GM12878 (cell line): ENCODE data around the gene RNF112. TPM values are rescaled to one million over a fixed set of nuclear protein-coding genes. Genes with fewer than 3 reads are reported as not detected.

Source experiments
- BCLAF1 ChIP-seq: fragments of 450-650 bp; IDR thresholded peaks from 2 replicates; pipeline ENCODE4 v1.6.1; 2017; ENCODE audit warnings: antibody characterized with exemption, mild to moderate bottlenecking, moderate library complexity
- CBX5 ChIP-seq: sonication (generic); IDR thresholded peaks from 2 replicates; pipeline ENCODE4 v1.6.1; 2016; ENCODE audit warnings: low read depth, moderate library complexity, mild to moderate bottlenecking, inconsistent platforms
- CEBPB ChIP-seq, 2 experiments: fragments of 150-350 bp in 1 of 2; IDR thresholded peaks; 2 replicates each; pipeline ENCODE4 v1.6.1; 2012 to 2014; ENCODE audit warnings: low read depth in 2 of 2, low read length in 2 of 2, borderline replicate concordance in 1 of 2, inconsistent platforms in 1 of 2
- HCFC1 ChIP-seq: fragments of 150-350 bp; IDR thresholded peaks from 2 replicates; pipeline ENCODE4 v1.6.1; 2014; ENCODE audit warnings: low read length
- HDGF ChIP-seq: fragments of 450-650 bp; IDR thresholded peaks from 2 replicates; pipeline ENCODE4 v1.6.1; 2016; ENCODE audit warnings: antibody characterized with exemption
- NFYB ChIP-seq: IDR thresholded peaks from 2 replicates; pipeline ENCODE4 v1.6.1; 2011; ENCODE audit warnings: low read depth, mild to moderate bottlenecking, low read length, improper control_type of control experiment, moderate library complexity; ENCODE audit not compliant: insufficient read depth
- POLR2AphosphoS2 ChIP-seq: IDR thresholded peaks from 2 replicates; pipeline ENCODE4 v1.6.1; 2011; ENCODE audit warnings: low read depth, mild to moderate bottlenecking, low read length, improper control_type of control experiment, moderate library complexity
- RELA ChIP-seq: fragments of 450-650 bp; IDR thresholded peaks from 2 replicates; pipeline ENCODE4 v1.8.0; 2014; ENCODE audit warnings: borderline replicate concordance; ENCODE audit not compliant: partially characterized antibody
- SUZ12 ChIP-seq: fragments of 200-600 bp; sonication (generic); IDR thresholded peaks from one replicate; pipeline ENCODE4 v1.6.1; 2018; ENCODE audit warnings: antibody characterized with exemption, mild to moderate bottlenecking; ENCODE audit not compliant: unreplicated experiment
- ZNF217 ChIP-seq: fragments of 450-650 bp; IDR thresholded peaks from 2 replicates; pipeline ENCODE4 v1.6.1; 2017; ENCODE audit warnings: antibody characterized with exemption, mild to moderate bottlenecking
- polyA plus RNA-seq, 11 experiments: library from polyadenylated mRNA; depleted of rRNA in 4 of 11; unstranded in 6 of 11; stranded (reverse) in 5 of 11; fragments of >200 nt; fragmentation: Nextera tagmentation in 4 of 11; fragmentation: Illumina TruSeq in 1 of 11; extraction: Ambion mirVana in 4 of 11; extraction: Trizol in 1 of 11; gene quantifications; 1 replicate in 1 of 11; 2 replicates in 10 of 11; pipeline versions ENCODE4 v1.2.1 to v1.2.3, GENCODE V29; 2011 to 2016; ENCODE audit warnings: inconsistent platforms in 2 of 11, missing spikeins in 2 of 11, low read depth in 1 of 11
- total RNA-seq, 4 experiments: library from RNA; depleted of rRNA in 3 of 4; stranded (reverse); fragments of >200 nt in 3 of 4; fragmentation: Illumina TruSeq in 1 of 4; extraction: Trizol in 1 of 4; gene quantifications; 2 replicates each; pipeline versions ENCODE4 v1.2.1 to v1.2.3, GENCODE V29; 2013 to 2021
- TF ChIP-seq, protein P1 (sequence below): IDR thresholded peaks from 2 replicates; pipeline ENCODE4 v1.6.1; 2011; ENCODE audit warnings: borderline replicate concordance, low read depth, mild to moderate bottlenecking, moderate library complexity, mixed read lengths, low read length; ENCODE audit not compliant: insufficient read depth; ENCODE audit errors: extremely low read length

Gene RNF112
- total and polyA plus RNA-seq, 10 of the 15 experiments (the other 5 are each of a cell fraction or from before 2014, with no cell fraction given): not detected

DNA sequence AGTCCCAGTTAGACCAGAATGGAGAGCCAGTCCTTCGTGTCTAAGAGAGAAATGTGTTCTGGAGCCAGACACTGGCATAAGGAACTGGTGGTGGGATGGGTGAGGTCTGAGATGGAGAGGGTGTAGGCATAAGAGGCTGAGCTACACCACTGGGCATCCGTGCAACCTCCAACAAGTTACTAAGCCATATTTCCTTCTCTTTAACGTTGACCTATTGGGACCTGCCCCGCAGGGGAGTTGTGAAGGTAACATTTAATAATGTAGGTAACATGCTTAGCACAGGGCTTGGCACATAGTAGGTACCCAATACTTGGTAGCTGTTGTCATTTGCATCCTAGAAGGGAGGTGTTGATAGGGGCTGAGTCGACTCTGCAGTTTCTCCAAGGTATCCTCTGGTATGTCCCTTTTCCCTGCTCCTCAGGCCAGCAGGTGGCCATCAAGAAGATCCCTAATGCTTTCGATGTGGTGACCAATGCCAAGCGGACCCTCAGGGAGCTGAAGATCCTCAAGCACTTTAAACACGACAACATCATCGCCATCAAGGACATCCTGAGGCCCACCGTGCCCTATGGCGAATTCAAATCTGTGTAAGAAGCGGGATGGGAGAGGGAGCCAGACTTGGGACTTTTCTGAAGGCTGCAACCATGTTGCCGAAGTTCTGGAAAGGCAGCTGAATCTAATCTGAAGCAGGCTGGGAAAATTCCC is 31.5 kb upstream of the RNF112 start (continued):
- TF ChIP-seq BCLAF1 (no peak), ZNF217 (no peak), RELA (no peak), CBX5 (no peak), SUZ12 (no peak), CEBPB (IDR thresholded peaks at IDR 0.05; ENCODE audit: borderline replicate concordance in 1 of 2, low read depth in 2 of 2, low read length in 2 of 2) (no peak), HCFC1 (no peak), HDGF (no peak), NFYB (no peak), POLR2AphosphoS2 (no peak)
- TF ChIP-seq, protein P1, sequence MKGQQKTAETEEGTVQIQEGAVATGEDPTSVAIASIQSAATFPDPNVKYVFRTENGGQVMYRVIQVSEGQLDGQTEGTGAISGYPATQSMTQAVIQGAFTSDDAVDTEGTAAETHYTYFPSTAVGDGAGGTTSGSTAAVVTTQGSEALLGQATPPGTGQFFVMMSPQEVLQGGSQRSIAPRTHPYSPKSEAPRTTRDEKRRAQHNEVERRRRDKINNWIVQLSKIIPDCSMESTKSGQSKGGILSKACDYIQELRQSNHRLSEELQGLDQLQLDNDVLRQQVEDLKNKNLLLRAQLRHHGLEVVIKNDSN: no peak
